ENCODE results near the gene PCDH12. TPM values are rescaled to one million over a fixed set of nuclear protein-coding genes. Genes with fewer than 3 reads are reported as not detected.

Gene PCDH12
- total RNA-seq, 1 donor from 2014 or later = under 0.01 TPM

DNA sequence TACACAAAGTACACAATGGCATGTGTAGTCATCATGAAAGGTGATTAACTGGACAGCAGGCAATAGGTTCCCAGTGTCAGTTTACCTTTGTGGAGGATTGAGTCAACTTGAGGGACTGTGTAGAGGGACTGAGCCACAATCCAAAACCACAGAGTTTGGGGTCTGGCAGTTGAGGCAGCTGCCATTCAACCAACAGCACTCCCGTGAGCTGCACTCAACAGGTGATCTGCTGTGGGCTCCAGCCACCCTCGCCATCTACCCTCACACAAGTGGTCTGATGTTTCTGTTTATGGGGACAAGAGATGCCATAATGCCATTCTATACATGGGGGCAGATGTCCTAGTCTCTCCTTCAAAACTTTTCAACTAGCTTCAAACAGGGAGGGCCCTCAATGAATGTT, 37.2 kb downstream of the PCDH12 start:
- no peak for DNase-seq (ENCODE audit: low read depth)
- TF ChIP-seq, protein P1, sequence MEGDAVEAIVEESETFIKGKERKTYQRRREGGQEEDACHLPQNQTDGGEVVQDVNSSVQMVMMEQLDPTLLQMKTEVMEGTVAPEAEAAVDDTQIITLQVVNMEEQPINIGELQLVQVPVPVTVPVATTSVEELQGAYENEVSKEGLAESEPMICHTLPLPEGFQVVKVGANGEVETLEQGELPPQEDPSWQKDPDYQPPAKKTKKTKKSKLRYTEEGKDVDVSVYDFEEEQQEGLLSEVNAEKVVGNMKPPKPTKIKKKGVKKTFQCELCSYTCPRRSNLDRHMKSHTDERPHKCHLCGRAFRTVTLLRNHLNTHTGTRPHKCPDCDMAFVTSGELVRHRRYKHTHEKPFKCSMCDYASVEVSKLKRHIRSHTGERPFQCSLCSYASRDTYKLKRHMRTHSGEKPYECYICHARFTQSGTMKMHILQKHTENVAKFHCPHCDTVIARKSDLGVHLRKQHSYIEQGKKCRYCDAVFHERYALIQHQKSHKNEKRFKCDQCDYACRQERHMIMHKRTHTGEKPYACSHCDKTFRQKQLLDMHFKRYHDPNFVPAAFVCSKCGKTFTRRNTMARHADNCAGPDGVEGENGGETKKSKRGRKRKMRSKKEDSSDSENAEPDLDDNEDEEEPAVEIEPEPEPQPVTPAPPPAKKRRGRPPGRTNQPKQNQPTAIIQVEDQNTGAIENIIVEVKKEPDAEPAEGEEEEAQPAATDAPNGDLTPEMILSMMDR (conservative IDR thresholded peaks at IDR 0.05; ENCODE audit: low read depth, low read length) = no peak

DNA sequence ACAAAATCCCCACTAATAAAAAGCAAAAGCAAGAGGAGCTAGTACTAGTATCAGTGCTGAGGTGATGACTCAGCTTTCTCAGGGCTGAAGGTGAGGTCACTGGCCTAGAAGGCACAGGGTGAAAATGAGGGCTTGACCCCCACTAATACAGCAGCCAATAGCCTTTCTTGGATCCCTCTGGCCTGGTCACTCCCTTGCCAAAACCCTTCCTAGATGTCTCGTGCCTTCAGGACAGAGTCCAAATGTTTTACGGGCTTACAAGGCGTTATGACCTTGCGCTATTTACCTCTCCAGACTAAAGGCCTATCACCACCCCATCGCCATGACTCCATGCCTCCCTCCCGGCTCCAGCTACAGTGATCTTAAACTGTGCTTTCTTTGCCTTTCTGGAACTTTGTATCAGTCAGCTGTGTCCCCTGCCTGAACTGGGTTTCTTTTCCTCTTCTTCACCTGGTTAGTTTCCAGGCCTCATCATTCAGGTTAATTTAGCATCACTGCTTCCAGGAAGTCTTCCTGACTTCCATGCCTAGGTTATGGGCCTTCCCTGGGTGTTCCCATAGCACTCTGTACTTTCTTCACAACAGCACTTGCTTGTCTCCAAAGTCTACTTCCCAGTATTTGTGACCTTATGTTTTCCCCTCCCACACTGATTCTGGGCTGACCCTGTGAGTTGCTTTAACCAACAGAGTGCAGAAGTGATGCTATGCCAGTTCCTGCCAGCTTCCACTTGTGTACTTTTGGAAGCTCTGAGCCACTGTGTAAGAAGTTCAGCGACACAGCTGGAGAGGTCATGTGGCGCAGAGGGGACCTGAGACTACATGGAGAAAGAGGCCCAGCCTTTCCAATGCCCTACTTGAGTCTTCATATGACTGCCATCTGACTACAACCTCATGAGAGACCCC, 38.5 kb downstream of the PCDH12 start:
- TF ChIP-seq, protein P1 (conservative IDR thresholded peaks at IDR 0.05; ENCODE audit: low read depth, low read length) = no peak
- H3K4me3 ChIP-seq (ENCODE audit: low read depth, low read length) = no peak overlapping the region
- DNase-seq (ENCODE audit: low read depth) = no peak

More for the DNA sequence above, 37.2 kb downstream of the PCDH12 start:
- no peak overlapping the region for H3K4me3 ChIP-seq (ENCODE audit: low read depth, low read length)

DNA sequence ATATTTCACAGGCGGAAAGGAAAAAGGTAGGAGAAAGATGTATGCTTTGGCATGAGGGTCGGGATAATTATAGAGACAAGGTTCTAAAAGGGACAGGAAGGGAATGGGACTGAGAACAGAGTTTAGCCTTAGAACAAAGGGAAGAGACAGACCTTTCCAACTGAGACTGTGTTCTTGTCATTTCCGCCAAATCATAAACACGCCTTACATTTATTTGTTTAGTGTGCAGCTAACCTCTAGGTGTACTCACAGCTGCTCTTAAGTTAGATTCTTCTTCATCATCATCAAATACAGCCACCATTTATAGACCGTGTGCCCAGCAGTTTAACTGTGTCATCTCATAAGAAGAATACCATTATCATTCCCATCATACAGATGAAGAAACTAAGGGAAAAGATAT, 40.2 kb downstream of the PCDH12 start:
- no peak for DNase-seq (ENCODE audit: low read depth)
- no peak overlapping the region for H3K4me3 ChIP-seq (ENCODE audit: low read depth, low read length)
- TF ChIP-seq, protein P1 (conservative IDR thresholded peaks at IDR 0.05; ENCODE audit: low read depth, low read length) = no peak

DNA sequence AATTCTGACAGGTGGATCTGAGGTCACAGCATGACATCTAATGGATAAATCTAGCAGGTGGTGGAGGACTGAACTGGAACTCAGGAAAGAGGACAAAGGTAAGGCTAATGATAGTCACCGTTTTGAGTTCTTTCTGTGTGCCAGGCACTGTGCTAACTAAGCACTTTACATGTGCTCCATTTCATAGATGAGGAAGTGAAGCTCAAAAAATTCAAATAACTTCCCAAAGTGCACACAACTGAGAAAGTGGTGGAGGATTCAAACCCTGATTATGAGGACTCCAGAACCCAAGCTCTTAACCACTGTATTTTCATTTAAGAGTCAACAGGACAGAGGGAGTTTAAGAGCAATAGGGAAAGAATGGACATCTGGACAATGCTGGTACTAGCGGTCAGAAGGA, 41.5 kb downstream of the PCDH12 start:
- TF ChIP-seq, protein P1 (conservative IDR thresholded peaks at IDR 0.05; ENCODE audit: low read depth, low read length) = no peak
- no peak for DNase-seq (ENCODE audit: low read depth)
- no peak overlapping the region for H3K4me3 ChIP-seq (ENCODE audit: low read depth, low read length)

DNA sequence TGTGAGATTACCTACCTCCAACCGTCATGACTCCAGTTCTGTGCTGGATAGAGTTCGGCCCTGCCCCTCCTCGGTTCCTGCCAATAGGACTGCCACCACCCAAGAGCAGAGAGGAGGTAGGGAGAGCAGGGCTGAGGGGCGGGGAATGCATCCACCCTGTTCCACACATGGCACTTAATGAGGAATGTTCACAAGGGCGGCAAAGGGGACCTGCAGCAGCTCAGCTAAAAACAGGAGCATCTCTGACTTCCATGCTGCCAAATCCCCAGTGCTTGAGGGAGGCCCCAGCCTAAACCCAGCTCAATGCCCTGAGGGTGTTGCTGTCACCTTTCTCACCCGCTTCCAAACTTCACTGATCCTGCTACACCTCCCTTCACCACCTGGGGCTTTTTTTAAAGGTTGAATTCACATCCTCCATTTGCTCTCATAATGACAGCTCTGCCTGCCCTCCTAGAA, 42.1 kb downstream of the PCDH12 start:
- DNase-seq (ENCODE audit: low read depth) = no peak
- TF ChIP-seq, protein P1 (conservative IDR thresholded peaks at IDR 0.05; ENCODE audit: low read depth, low read length) = no peak
- H3K4me3 ChIP-seq (ENCODE audit: low read depth, low read length) = no peak overlapping the region

DNA sequence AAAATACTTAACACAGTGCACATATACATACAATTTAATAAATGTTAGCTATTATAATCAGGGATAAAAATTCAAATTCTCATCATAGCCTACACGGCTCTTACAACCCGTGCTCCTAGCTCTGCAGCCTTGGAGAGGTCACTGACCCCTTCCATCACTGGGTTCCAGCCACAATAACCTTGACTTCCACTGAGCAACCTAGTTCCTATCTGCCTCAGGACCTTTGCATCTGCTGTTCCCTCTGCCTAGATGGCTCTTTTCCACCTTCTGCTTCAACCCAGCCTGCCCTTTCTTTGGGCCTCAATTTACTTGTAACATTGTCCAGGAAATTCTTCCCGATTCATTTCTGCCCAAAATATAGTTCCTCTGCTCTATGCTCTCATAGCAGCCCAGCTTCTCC, 43.2 kb downstream of the PCDH12 start:
- TF ChIP-seq, protein P1 (conservative IDR thresholded peaks at IDR 0.05; ENCODE audit: low read depth, low read length) = no peak

More for the DNA sequence above, 43.2 kb downstream of the PCDH12 start:
- H3K4me3 ChIP-seq (ENCODE audit: low read depth, low read length) = no peak overlapping the region
- no peak for DNase-seq (ENCODE audit: low read depth)
